HL-60 (cell line): ENCODE measurements around the gene PPL.
"Not testable (repeated sequence)": the region's sequence is repeated elsewhere in the genome, so short reads cannot be mapped to it uniquely, and the experiment has no call there.

Experiments used
- DNase-seq, 2 experiments: peaks; one replicate each; pipeline ENCODE4 v3.0.0-alpha.2; 2010 to 2020; ENCODE audit warnings: low read depth in 1 of 2, low spot score in 1 of 2
- H3K27ac ChIP-seq: fragments of 250-450 bp; sonication (Bioruptor Pico); replicated peaks from 2 replicates; pipeline ENCODE4 v1.5.1; 2020; ENCODE audit warnings: mild to moderate bottlenecking, moderate library complexity
- H3K27me3 ChIP-seq: fragments of 250-450 bp; sonication (Bioruptor Pico); 2 replicates; pipeline ENCODE4 v1.5.1; 2021; ENCODE audit warnings: mild to moderate bottlenecking, moderate library complexity; ENCODE audit not compliant: insufficient read depth, poor library complexity, severe bottlenecking
- H3K4me3 ChIP-seq: replicated peaks from 2 replicates; pipeline ENCODE4 v1.5.1; 2011; ENCODE audit warnings: mild to moderate bottlenecking, control low read depth, low read length; ENCODE audit not compliant: insufficient read depth
- GABPA ChIP-seq: IDR thresholded peaks from 2 replicates; pipeline ENCODE4 v1.6.1; 2012; ENCODE audit warnings: low read depth
- POLR2AphosphoS5 ChIP-seq: IDR thresholded peaks from 2 replicates; pipeline ENCODE4 v1.6.1; 2012; ENCODE audit warnings: low read depth
- REST ChIP-seq: IDR thresholded peaks from 2 replicates; pipeline ENCODE4 v1.6.1; 2012; ENCODE audit warnings: low read depth; ENCODE audit not compliant: insufficient replicate concordance
- SPI1 ChIP-seq: IDR thresholded peaks from 2 replicates; pipeline ENCODE4 v1.6.1; 2012; ENCODE audit warnings: low read depth, mild to moderate bottlenecking, borderline replicate concordance
- TF ChIP-seq, protein P1 (sequence below): IDR thresholded peaks from one replicate; pipeline ENCODE4 v1.5.1; 2011; ENCODE audit warnings: low read length, control low read depth, inconsistent platforms; ENCODE audit not compliant: insufficient read depth

Gene PPL

GRCh38 chr16:4933433-4933832 is 3.5 kb downstream of the PPL start:
- Histone ChIP-seq H3K4me3 (no peak overlapping the region), H3K27me3 (peaks cover 30% of the 10 kb centered on the region), H3K27ac (no peak overlapping the region)
- DNase-seq, result no peak
- TF ChIP-seq GABPA (no peak), REST (no peak), POLR2AphosphoS5 (no peak), SPI1 (no peak)
- TF ChIP-seq, protein P1, sequence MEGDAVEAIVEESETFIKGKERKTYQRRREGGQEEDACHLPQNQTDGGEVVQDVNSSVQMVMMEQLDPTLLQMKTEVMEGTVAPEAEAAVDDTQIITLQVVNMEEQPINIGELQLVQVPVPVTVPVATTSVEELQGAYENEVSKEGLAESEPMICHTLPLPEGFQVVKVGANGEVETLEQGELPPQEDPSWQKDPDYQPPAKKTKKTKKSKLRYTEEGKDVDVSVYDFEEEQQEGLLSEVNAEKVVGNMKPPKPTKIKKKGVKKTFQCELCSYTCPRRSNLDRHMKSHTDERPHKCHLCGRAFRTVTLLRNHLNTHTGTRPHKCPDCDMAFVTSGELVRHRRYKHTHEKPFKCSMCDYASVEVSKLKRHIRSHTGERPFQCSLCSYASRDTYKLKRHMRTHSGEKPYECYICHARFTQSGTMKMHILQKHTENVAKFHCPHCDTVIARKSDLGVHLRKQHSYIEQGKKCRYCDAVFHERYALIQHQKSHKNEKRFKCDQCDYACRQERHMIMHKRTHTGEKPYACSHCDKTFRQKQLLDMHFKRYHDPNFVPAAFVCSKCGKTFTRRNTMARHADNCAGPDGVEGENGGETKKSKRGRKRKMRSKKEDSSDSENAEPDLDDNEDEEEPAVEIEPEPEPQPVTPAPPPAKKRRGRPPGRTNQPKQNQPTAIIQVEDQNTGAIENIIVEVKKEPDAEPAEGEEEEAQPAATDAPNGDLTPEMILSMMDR, result no peak

DNA sequence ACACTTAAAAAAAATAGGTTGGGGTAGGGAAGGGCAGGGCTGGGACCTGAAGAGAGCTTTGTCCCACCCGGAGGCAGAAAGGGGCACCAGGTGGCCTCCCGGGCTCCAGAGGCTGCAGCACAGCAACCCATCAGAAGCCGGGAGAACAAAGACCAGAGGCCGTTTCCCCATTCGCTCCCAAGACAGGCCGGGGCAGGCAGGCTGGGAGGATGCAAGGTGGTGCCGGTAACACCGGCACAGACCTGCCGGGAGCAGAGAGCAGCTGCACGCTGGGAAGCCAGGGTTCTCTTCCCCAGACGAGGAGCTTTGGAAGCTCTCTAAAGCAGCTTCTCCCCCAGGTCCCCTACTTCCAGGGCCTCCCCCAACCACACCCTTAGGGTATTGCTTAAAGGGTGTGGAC is 5.6 kb downstream of the PPL start:
- DNase-seq, result no peak
- Histone ChIP-seq H3K27ac (no peak overlapping the region), H3K4me3 (no peak overlapping the region), H3K27me3 (peaks cover 18% of the 10 kb centered on the region)
- TF ChIP-seq GABPA (no peak), SPI1 (no peak), REST (no peak), POLR2AphosphoS5 (no peak)
- TF ChIP-seq, protein P1, result no peak

DNA sequence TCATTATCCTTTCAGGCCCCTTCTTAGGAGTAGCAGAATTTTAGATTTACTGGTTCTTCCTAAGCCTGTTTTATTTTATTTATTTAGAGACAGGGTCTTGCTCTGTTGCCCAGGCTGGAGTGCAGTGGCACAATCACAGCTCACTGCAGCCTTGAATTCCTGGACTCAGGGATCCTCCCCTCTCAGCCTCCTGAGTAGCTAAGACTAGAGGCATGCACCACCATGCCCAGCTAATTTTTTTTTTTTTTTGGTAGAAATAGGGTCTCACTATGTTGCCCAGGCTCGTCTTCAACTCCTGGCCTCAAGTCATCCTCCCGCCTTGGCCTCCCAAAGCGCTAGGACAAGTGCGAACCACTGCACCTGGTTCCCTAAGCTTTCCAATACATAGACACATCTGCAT is 7.3 kb downstream of the PPL start:
- DNase-seq, H3K27ac ChIP-seq, H3K27me3 ChIP-seq: not testable (repeated sequence)

GRCh38 chr16:4928227-4928626 is 8.7 kb downstream of the PPL start:
- TF ChIP-seq POLR2AphosphoS5 (no peak), SPI1 (no peak), GABPA (no peak), REST (no peak)
- TF ChIP-seq, protein P1, result no peak
- H3K4me3 ChIP-seq, result no peak overlapping the region
- no peaks in the 10 kb centered on the region for H3K27me3 ChIP-seq
- no peak overlapping the region for H3K27ac ChIP-seq
- no peak for DNase-seq

More for the DNA sequence above, 7.3 kb downstream of the PPL start:
- H3K4me3 ChIP-seq, result not testable (repeated sequence)
